Ishikawa (cell line): ENCODE data around the gene FCMR.

ENCODE experiments used
- CEBPB ChIP-seq: IDR thresholded peaks from 2 replicates; pipeline ENCODE4 v1.6.1; 2012
- CREB1 ChIP-seq: IDR thresholded peaks from 2 replicates; pipeline ENCODE4 v1.6.1; 2012; ENCODE audit warnings: low read depth
- EGR1 ChIP-seq: IDR thresholded peaks from 2 replicates; pipeline ENCODE4 v1.6.1; 2012
- EP300 ChIP-seq: IDR thresholded peaks from 2 replicates; pipeline ENCODE4 v1.6.1; 2012; ENCODE audit warnings: borderline replicate concordance
- FOXM1 ChIP-seq: IDR thresholded peaks from 2 replicates; pipeline ENCODE4 v1.6.1; 2012; ENCODE audit warnings: low read depth, borderline replicate concordance
- NFIC ChIP-seq: IDR thresholded peaks from 2 replicates; pipeline ENCODE4 v1.6.1; 2012
- RAD21 ChIP-seq: IDR thresholded peaks from 2 replicates; pipeline ENCODE4 v1.6.1; 2012; ENCODE audit warnings: low read depth
- TAF1 ChIP-seq: IDR thresholded peaks from 2 replicates; pipeline ENCODE4 v1.6.1; 2012; ENCODE audit warnings: low read depth, mild to moderate bottlenecking
- TCF12 ChIP-seq: IDR thresholded peaks from 2 replicates; pipeline ENCODE4 v1.6.1; 2012; ENCODE audit warnings: low read depth
- TEAD4 ChIP-seq: IDR thresholded peaks from 2 replicates; pipeline ENCODE4 v1.6.1; 2012
- YY1 ChIP-seq: IDR thresholded peaks from 2 replicates; pipeline ENCODE4 v1.6.1; 2012; ENCODE audit warnings: low read depth
- ZBTB7A ChIP-seq: IDR thresholded peaks from 2 replicates; pipeline ENCODE4 v1.6.1; 2012; ENCODE audit warnings: low read depth
- TF ChIP-seq, protein P1 (sequence below): IDR thresholded peaks from 2 replicates; pipeline ENCODE4 v1.6.1; 2012; ENCODE audit warnings: low read depth, mild to moderate bottlenecking
- TF ChIP-seq, protein P2 (sequence below): IDR thresholded peaks from 2 replicates; pipeline ENCODE4 v1.6.1; 2012
- TF ChIP-seq, protein P3 (sequence below): IDR thresholded peaks from 2 replicates; pipeline ENCODE4 v1.6.1; 2012

Gene FCMR

DNA sequence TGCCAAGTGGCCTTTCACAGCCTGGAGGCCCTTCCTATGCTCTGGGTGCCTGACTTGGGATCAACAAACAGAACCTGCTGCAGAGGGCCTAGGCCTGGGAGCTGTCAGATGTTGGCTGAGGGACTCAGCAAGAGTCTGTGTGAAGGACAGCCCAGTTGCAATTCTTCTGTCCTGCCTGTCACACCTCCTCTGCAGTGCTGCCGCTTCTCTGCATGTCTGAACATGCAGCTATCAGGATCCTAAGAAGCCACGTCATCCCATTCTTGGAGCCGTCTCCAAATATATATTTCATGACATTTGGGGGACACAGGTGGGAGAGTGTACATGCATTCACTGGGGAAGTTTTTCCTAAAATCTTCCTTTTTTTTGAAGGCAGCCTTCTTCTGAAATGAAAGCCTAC, 39.9 kb upstream of the FCMR start:
- TF ChIP-seq EGR1 (no peak), YY1 (no peak), FOXM1 (no peak), TEAD4 (no peak), TAF1 (no peak), CREB1 (no peak)

DNA sequence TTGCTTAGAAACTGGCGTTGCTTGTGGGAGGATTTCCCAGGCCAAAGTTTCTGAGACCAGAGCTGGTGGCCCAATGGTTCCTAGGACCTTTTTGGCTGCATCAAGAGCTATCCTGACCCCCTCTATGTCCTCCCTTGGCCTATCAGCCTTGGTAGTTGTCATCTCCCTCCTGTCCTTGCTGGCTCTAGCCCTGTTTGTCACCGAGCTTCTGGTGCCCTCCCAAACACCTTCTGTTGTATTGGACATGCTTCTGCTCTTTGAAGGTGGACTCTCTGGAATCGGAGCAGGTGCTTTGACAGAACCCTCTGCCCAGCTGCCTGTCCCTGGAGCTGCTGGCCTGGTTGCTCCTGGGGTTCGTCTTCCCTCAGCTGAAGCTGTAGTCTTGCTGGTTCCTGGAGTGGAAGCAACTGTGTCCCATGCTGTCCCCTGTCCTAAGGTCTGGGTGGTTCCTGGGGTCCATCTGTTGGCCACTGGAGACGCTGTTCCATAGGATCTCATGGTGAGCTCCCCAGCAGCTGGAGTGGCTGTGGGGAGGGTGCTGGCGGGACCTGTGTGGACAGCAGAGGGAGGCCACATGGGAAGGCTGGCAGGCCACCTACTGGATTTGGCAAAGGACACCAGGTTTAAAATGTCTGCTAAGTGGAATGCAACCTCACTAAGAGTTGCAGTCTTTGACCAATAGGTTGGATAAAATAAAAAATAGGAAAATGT, 39.1 kb upstream of the FCMR start:
- no peak for TF ChIP-seq TAF1
- no peak for TF ChIP-seq NFIC
- TF ChIP-seq, protein P1, sequence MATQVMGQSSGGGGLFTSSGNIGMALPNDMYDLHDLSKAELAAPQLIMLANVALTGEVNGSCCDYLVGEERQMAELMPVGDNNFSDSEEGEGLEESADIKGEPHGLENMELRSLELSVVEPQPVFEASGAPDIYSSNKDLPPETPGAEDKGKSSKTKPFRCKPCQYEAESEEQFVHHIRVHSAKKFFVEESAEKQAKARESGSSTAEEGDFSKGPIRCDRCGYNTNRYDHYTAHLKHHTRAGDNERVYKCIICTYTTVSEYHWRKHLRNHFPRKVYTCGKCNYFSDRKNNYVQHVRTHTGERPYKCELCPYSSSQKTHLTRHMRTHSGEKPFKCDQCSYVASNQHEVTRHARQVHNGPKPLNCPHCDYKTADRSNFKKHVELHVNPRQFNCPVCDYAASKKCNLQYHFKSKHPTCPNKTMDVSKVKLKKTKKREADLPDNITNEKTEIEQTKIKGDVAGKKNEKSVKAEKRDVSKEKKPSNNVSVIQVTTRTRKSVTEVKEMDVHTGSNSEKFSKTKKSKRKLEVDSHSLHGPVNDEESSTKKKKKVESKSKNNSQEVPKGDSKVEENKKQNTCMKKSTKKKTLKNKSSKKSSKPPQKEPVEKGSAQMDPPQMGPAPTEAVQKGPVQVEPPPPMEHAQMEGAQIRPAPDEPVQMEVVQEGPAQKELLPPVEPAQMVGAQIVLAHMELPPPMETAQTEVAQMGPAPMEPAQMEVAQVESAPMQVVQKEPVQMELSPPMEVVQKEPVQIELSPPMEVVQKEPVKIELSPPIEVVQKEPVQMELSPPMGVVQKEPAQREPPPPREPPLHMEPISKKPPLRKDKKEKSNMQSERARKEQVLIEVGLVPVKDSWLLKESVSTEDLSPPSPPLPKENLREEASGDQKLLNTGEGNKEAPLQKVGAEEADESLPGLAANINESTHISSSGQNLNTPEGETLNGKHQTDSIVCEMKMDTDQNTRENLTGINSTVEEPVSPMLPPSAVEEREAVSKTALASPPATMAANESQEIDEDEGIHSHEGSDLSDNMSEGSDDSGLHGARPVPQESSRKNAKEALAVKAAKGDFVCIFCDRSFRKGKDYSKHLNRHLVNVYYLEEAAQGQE: no peak
- TF ChIP-seq CREB1: no peak
- TF ChIP-seq CEBPB: no peak
- no peak for TF ChIP-seq EGR1
- TF ChIP-seq TEAD4: no peak
- no peak for TF ChIP-seq TCF12

DNA sequence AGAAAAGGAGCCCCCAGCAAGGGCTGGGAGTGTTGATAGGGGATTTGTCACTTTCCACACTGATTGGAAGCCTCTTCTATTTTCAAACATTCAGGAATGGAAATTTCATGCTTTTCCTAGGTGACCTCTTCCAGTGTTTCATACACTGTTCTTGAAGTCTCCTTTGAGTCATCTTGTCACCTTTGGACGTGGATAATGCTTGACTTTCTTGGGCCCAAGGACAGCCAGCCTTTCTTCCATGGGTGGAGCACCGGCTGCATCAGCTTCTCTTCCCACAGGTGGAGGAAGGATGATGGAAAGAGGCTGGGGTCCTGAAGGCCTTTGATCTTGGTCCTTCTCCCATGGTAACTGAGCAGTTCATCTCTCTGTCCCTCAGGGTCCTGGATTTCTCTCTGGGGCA, 36.4 kb upstream of the FCMR start:
- no peak for TF ChIP-seq FOXM1
- TF ChIP-seq CEBPB: no peak
- no peak for TF ChIP-seq CREB1
- TF ChIP-seq TAF1: no peak

DNA sequence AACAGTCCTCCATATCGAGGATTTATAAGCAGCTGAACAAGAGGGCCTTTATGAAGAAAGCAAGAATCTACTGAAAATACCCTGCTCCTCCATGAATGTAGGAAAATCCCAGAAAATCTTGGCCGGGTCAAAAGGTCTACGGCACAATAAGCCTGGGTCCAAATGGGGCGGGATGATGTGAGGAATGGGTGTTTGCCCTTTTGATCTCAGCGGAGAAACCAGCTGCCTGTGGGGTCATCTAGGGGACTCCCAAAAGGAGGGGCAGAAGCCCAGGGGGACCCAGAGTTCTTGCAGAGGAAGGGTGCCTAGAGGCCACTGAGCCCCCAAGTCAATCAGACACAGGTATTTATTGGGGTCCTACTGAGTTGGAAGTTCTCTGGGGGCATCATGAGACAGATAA, 35.9 kb upstream of the FCMR start:
- TF ChIP-seq, protein P1: no peak
- no peak for TF ChIP-seq TAF1
- TF ChIP-seq YY1: no peak
- no peak for TF ChIP-seq CEBPB
- no peak for TF ChIP-seq FOXM1
- TF ChIP-seq ZBTB7A: no peak
- no peak for TF ChIP-seq EP300

DNA sequence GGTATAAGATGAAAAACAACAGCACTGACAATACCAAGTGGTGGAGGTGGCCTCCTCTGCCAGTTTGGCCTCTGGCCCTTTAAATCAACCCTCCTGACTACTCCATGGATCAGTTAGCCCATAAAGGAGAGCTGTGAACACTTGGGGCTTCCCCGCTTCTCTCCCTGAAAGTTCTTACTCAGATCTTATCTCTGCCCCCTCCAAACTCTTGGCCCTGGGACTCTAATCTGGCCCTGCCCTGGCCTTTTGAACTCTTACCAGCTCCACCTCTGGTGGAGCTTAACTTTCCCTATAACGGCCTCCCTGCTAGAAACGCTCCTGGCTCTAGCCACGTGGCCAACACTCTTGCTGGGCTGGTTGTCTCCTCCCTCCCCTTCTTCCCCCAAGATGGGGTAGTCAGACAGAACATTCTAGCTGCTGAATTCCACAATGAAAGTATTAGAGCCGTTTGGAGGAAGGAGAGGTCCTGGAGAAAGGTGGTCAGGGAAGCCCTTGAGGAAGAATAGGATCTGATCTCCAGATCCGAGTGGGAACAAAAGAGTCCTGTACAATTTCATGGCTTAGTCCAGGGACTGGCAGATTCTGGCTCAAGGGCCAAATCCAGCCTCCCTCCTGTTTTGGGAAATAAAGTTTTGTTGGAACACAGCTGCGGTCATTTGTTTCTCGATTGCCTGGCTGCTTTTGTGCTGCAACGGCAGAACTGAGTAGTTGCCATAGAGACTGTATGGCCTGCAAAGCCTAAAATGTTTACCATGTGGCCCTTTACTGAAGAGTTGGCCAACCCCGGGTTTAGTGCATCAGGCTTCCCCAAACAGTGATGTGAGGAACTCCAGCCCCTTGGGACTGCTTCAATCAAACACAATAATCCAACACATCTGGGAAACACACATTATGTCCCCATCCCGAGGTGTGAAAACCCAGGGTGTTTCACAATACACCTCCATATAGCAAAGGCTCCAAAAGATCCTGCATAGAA, 34.0 kb upstream of the FCMR start:
- no peak for TF ChIP-seq CEBPB
- TF ChIP-seq NFIC: no peak
- TF ChIP-seq FOXM1: no peak
- TF ChIP-seq RAD21: no peak
- TF ChIP-seq, protein P2, sequence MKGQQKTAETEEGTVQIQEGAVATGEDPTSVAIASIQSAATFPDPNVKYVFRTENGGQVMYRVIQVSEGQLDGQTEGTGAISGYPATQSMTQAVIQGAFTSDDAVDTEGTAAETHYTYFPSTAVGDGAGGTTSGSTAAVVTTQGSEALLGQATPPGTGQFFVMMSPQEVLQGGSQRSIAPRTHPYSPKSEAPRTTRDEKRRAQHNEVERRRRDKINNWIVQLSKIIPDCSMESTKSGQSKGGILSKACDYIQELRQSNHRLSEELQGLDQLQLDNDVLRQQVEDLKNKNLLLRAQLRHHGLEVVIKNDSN: no peak
- TF ChIP-seq TAF1: no peak
- TF ChIP-seq EP300: no peak
- TF ChIP-seq YY1: no peak
- TF ChIP-seq, protein P3, sequence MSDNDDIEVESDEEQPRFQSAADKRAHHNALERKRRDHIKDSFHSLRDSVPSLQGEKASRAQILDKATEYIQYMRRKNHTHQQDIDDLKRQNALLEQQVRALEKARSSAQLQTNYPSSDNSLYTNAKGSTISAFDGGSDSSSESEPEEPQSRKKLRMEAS: no peak
- no peak for TF ChIP-seq EGR1
- no peak for TF ChIP-seq TCF12
- TF ChIP-seq ZBTB7A: no peak

DNA sequence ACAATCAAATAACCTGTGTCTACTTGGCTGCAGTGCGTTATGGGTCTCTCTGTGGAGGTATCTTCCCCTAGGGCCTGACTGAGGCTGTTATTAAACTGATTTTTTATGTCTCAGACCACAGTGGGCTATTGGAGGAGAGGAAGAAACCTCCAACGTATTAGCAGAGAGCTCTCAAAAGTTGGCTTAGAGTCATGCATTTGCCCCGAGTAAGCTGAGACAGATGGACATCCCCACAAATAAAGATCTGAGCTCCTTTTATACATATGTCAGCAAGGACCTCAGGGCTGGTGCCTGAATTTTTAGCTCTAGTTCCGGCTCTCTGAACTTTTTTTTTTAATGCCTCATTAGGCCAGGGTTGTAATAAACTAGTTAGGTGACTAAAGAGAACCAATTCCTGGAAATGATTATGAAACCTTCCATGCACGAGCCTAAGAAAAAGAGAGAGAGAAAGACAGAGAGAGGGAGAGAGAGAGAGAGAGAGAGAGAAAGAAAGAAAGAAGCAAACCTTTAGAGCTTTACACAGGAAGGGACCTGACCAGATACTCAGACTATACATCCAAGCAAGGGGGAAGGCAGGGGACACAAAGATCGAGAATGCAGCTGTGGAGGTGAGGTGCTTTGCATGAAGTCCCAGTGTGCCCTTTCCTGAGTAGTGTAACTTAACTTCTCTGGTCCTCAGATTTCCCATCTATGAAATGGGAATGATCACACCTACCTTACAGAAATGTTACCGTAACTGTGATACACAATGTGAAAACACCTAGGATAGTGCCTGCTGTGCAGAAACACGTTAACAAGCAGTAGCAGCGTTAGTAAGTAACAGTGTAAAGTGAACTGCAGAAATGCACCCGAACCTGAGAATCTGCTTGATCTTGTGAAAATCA, 33.0 kb upstream of the FCMR start:
- no peak for TF ChIP-seq EP300
- no peak for TF ChIP-seq TCF12
